HG03060 (cell line): ENCODE measurements around the gene NGF.

Experiments
- ATAC-seq: cut with Tn5 transposase; IDR thresholded peaks from one replicate; pipeline ENCODE4 v1.9.1; 2021; ENCODE audit warnings: low read depth, moderate number of reproducible peaks; ENCODE audit not compliant: unreplicated experiment

Gene NGF

DNA sequence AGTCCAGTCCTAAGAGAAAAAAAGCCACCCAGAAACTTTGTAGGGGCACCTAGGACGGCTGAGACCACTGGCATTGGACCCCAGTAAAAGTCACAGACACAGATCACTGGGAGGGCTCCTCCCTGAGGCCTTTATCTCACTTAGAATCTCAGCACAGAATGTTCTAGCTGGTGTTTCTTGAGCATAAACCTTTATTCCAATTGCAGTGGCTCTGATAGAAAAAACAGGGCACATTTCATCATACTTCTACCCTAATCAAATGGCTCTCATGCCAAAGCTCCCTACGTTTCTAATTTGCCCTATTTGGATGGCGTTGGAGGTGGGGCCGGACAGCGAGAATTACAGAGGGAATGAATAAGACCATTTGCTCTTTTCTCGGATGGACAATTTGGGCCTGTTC is 53.8 kb downstream of the NGF start:
- no peak for ATAC-seq

DNA sequence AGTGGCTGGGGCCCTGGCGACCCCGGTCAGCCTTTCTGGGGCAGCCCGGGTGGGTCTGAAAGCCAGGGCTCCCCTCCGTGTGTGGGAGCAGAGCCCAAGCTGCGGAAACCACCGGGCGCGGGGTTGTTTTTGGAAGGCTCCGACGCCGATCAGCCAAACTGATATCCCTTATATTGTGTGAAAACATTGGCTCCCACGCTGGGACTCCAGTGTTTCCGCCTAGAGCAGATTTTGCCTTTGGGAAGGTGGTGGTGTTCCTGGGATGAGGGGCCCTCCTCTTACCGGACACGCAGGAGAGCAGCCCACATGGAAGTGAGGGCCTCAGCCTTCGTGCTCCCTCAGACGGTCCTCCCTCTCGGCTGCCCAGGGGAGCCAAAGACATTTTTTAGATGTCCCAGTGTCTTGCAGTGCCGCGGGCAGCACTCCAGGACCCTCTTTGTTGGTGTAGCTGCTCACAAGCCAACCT is 54.3 kb downstream of the NGF start:
- ATAC-seq, result no peak

- no peak for ATAC-seq
Observed at GRCh38 chr1:115283249-115283648, 54.8 kb downstream of the NGF start.

DNA sequence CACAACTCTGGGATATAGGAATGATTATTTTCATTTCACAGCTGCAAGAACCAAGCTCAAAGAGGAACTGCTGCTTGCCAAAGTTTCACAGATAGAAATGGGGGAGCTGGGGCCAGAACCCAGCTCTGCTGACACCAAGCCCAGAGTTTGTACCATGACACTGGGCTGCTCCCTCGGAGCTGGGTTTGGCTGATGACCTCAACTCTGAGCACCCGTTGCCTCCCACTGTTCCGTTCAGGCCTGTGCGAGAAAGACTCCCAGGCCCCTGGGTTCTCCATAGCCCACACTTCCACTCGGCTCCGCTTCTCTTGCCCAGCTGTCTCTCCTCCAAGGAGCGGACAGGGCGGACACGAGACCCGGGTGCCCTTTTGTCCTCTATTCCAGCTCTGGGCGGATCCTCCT is 55.2 kb downstream of the NGF start:
- no peak for ATAC-seq

DNA sequence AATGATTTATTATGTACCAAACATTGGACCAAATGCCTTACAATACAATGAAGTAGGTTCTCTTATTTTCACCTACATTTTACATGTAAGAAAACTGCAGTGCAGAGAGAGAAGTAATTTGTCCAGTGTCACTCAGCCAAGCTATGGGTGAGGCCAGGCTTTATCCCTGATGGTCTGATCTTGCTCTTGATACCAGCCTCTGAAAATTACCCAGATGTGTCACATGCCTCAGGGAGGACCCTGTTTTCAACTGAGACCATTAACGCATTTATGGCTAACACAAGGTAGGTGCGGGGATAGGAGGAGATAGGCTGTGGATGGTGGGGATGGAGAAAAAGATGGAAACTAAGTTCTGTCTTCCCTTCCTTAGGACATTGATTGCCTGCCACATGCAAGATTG is 56.9 kb downstream of the NGF start:
- no peak for ATAC-seq

- no peak for ATAC-seq
Observed at GRCh38 chr1:115280064-115280463, 58.0 kb downstream of the NGF start.

- no peak for ATAC-seq
Observed at GRCh38 chr1:115278211-115278610, 59.8 kb downstream of the NGF start.

GRCh38 chr1:115277276-115277675 is 60.8 kb downstream of the NGF start:
- no peak for ATAC-seq

- no peak for ATAC-seq
Observed at GRCh38 chr1:115275216-115275615, 62.8 kb downstream of the NGF start.

DNA sequence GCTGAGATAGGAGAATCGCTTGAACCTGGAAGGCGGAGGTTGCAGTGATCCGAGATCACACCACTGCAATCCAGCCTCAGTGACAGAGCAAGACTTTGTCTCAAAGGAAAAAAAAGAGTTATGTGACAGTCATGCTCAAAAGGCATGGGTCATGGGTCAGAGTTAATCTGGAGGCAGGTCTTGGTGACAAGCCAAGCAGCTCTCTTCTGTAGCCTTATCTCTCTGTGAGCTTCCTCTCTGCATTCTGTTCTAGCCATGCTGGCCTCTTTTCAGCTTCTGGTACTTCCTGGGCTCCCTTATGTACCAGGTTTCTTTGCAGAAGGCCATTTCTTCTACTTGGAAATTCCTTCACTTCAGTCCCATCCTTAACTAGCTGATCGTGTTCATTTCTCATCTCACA is 63.6 kb downstream of the NGF start:
- ATAC-seq, result no peak

- ATAC-seq, result no peak
Observed at GRCh38 chr1:115266729-115267421, 71.2 kb downstream of the NGF start.

- ATAC-seq, result no peak
Observed at GRCh38 chr1:115265099-115265498, 73.0 kb downstream of the NGF start.

DNA sequence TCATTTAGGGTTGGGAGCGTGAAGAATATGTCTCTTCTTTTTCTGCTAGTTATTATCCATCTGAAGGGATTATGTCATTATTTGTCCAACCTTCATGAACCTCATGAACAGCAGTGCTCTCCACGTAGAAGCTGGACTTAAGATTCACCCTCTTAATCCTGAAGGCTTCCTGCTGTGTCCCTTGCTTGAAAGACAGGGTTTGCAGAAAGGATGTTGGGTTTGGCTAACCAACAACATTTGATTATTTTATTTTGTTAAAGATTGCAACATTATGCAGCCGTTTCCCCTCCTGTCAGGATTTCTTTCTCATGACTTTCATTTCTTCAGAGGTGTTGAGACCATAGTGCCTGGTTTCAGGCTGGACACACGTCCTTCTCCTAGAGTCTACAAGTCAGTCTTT is 75.2 kb downstream of the NGF start:
- ATAC-seq, result no peak

DNA sequence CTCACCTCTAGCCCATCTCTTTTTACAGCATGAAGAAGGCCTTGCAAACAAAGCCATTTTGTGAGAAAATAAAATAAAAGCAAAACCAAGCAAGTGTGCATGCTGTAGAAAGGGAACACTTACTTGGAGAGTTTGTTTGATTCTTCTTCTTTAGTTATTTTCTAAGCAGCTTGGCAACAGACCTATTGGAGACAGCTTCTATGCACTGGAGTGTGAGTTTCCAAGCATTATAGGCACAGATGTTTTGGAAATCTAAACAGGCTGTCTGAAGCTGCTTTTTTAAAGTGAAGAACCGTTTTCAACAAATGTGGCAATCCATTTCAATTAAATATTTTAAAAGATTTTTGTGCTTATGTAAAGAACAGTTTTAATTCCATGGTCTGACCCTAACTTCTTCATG is 76.6 kb downstream of the NGF start:
- no peak for ATAC-seq

GRCh38 chr1:115258302-115258866 is 79.7 kb downstream of the NGF start:
- no peak for ATAC-seq

DNA sequence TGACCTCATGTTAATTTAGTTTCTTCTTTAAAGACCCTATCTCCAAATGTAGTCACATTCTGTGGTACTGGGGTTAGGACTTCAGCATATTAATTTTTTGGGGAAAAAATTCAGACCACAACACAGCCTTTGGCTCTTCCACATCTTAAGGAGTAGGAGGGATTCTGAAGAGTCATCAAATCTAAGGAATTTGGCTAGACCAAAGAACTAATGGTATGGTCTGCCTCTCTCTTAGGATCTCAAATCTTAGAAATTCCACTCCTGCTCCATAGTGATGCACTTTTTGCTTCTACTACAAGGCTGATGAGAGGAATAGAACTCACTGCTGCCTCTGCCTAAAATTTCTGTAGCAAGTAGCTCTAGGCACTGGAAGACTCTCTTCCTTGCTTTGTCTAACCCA is 80.5 kb downstream of the NGF start:
- ATAC-seq, result no peak

DNA sequence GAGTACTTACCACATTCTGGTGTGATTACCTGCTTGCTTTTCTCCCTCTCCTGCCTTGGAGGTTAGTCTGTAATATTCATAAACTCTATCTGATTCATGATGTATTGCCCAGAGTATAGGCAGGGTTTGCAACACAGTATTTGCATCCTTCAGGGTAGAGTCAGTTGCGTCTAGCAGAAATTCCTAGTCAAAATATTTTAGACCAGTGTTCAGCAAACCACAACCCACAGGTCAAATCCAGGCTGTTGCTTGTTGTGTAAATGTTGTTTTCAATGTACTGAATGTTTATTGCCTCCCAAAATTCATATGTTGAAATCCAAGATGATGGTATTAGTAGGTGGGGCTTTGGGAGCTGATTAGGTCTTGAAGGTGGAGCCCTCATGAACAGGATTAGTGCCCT is 82.9 kb downstream of the NGF start:
- ATAC-seq, result no peak

DNA sequence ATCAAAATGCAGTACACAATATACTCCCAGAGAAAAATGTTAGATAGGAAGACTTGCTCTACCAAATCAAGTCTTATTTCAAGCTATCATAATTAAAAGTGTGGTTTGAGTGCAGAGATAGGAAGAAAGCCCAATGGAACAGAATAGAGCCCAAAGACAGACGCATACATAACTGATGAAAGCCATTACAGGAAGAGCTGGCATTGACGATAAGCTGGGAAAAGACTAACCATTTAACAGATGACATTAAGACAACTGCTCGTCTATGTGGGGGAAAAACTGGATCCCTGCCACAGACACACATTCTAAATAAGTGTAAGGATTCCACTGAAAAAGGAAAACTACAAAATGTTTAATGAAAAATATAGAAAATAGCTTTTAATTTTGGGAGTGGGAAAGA is 85.5 kb downstream of the NGF start:
- ATAC-seq, result no peak

- ATAC-seq, result no peak
Observed at GRCh38 chr1:115251856-115252255, 86.2 kb downstream of the NGF start.

DNA sequence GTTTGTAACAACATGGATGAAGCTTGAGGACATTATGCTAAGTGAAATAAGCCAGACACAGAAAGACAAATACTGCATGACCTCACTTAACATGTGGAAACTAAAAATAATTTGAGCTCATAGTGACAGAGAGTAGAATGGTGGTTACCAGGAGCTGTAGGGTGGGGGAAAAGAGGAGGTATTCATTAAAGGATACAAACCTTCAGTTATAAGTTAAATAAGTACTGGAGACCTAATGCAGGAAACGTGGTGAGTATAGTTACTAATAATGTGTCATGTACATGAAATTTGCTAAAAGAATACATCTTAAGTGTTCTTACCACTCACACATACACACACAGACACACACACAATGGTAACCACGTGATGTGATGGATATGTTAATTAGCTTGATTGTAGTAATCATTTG is 86.7 kb downstream of the NGF start:
- ATAC-seq, result no peak

- ATAC-seq, result no peak
Observed at GRCh38 chr1:115246526-115246925, 91.5 kb downstream of the NGF start.

GRCh38 chr1:115245227-115245626 is 92.8 kb downstream of the NGF start:
- ATAC-seq, result no peak

- ATAC-seq, result no peak
Observed at GRCh38 chr1:115242543-115242942, 95.5 kb downstream of the NGF start.
